Measurements from ENCODE around the gene ZDHHC22. TPM values are rescaled to one million over a fixed set of nuclear protein-coding genes. Genes with fewer than 3 reads are reported as not detected.

The ZDHHC22 gene
- polyA plus RNA-seq, 3 donors from 2014 or later = not detected

DNA sequence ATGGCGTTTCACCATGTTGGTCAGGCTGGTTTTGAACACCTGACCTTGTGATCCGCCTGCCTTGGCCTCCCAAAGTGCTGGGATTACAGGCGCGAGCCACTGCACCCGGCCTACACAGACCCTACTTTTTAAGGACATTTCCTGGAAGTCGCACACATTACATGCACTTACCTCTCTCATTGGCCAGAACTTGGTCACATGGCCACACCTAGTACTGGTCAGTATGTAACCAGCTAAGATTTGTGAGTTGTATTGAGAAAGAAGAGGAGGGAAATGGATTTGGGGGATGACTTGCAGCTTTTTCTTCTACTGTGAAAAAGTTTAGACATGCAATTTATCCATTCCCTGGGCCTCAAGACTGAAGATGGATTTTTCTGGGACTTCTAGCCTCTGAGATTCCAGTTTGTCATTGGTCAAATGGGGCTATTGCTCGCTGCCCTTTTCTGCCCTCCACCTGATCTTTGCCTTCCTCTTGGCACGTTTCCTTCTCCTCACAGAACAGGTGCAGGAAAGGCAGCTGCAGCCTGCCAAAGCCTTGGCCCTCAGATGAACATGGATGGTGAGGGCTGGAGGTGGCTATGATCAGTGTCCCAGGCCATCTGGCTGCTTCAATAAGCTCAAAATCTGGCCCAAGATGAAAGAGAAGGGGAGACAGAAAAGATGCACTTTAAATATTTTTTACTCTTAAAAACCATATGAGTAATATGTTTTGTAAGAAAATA lies 7.1 kb upstream of the ZDHHC22 start:
- Mint-ChIP-seq H3K9me3 (no peaks in the 10 kb centered on the region), H3K27ac (no peak overlapping the region), H3K4me3 (no peak overlapping the region), H3K27me3 (ENCODE audit: low read depth in 3 of 3) (peaks cover 1 to 15% (median 5%) of the 10 kb centered on the region in 3 donors), H3K4me1 (no peaks in the 10 kb centered on the region), H3K36me3 (no peaks in the 10 kb centered on the region)
- no peak for DNase-seq

DNA sequence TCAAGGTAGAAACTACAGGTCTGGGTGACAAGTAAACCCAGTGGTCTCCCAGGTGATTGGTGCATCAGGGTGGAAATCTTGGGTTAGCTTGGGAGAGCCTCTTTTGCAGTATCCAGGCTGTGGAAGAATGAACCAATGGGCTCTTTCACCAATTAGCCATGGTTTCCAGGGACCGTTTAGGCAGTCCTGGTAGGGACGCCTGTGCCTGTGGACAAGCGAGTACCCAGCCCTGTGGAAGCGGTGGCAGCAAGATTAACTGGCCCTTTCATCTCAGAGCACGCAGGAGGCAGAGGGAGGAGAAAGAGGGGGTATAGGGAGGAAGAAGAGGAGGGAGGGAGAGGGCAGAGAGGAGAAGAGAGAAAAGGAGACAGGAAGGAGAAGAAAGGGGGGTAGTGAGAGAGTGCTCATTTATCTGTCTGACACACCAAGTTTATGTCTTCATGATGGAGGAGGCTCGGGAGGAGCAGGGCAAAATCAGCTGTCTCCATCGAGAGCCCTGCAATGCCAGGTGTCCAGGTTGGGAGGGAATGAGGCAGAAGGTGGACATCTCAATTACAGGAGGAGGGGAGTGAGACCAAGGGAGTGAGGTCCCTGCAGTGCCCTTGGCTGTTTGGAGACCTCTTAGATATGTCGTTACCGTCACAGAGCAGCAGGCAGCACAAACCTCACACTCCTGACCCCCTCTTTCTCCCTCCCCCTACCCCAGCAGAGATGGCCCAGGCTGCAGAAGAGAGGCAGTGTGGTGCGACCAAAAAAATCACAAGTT lies 4.6 kb upstream of the ZDHHC22 start:
- Mint-ChIP-seq H3K36me3 (no peaks in the 10 kb centered on the region), H3K9me3 (no peaks in the 10 kb centered on the region), H3K4me1 (peaks cover 0 to 3% of the 10 kb centered on the region in 2 donors), H3K4me3 (no peak overlapping the region), H3K27me3 (ENCODE audit: low read depth in 3 of 3) (peaks cover 4 to 31% (median 7%) of the 10 kb centered on the region in 3 donors), H3K27ac (no peak overlapping the region)
- DNase-seq = no peak

DNA sequence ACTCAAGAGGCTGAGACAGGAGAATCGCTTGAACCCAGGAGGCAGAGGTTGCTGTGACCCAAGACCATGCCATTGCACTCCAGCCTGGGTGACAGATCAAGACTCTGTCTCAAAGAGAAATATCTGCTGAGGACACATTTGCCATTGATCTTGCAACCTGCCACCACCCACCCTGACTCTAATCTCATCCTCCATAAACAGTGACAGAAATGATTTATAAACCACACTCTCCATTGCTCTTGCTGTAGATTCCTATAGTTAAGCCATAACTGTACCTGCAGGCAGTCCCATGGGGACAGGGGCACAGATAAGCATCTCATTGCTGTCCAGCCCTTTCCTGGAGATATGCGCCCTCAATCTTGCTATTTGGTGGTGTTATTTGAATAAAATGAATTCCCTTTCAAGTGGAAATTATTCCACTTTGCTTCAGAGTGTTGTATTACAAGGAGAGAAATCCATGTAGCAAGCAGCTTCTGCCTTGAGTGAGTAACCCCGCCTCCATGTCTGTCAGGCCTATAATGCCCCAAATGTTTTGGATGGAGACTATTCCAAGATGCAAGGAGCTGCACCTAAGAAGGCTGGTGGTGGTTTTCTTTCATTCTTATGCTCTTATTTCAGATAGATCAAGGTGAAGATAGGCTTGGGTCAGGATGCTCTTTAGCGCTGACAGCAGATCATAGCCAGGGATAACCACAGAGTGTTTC lies 3.0 kb upstream of the ZDHHC22 start:
- Mint-ChIP-seq H3K36me3 (no peaks in the 10 kb centered on the region), H3K27me3 (ENCODE audit: low read depth in 3 of 3) (peaks cover 4 to 31% (median 7%) of the 10 kb centered on the region in 3 donors)

DNA sequence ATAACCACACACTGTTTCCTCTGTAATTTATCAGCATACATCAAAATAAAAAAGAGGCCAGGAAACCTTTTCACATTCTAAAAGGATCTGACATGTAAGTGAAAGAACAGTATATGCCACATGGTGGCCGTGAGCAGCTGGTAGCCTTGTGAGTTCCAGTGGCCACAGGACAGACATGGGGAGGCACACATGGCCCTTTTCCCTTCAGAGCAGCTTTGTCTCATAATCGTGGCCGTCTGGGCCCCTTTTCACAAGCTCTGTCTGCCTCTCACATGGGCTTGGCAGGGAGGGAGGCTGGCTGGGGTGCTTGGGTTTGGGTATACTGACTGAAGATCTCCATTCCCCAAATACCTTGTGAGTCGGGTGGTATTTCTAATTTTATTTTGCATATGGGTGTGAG lies 1.5 kb upstream of the ZDHHC22 start:
- no peaks in the 10 kb centered on the region for H3K9me3 Mint-ChIP-seq
- H3K4me3 Mint-ChIP-seq = no peak overlapping the region
- no peaks in the 10 kb centered on the region for H3K36me3 Mint-ChIP-seq
- no peak for DNase-seq
- H3K4me1 Mint-ChIP-seq = peaks cover 6 to 7% of the 10 kb centered on the region in 2 donors
- H3K27ac Mint-ChIP-seq = no peak overlapping the region
- H3K27me3 Mint-ChIP-seq (ENCODE audit: low read depth in 3 of 3) = peaks cover 9 to 38% (median 10%) of the 10 kb centered on the region in 3 donors

More for the DNA sequence above, 3.0 kb upstream of the ZDHHC22 start:
- peaks cover 0 to 6% of the 10 kb centered on the region in 2 donors for H3K4me1 Mint-ChIP-seq
- H3K4me3 Mint-ChIP-seq = no peak overlapping the region
- H3K9me3 Mint-ChIP-seq = no peaks in the 10 kb centered on the region
- DNase-seq = no peak
- H3K27ac Mint-ChIP-seq = no peak overlapping the region

DNA sequence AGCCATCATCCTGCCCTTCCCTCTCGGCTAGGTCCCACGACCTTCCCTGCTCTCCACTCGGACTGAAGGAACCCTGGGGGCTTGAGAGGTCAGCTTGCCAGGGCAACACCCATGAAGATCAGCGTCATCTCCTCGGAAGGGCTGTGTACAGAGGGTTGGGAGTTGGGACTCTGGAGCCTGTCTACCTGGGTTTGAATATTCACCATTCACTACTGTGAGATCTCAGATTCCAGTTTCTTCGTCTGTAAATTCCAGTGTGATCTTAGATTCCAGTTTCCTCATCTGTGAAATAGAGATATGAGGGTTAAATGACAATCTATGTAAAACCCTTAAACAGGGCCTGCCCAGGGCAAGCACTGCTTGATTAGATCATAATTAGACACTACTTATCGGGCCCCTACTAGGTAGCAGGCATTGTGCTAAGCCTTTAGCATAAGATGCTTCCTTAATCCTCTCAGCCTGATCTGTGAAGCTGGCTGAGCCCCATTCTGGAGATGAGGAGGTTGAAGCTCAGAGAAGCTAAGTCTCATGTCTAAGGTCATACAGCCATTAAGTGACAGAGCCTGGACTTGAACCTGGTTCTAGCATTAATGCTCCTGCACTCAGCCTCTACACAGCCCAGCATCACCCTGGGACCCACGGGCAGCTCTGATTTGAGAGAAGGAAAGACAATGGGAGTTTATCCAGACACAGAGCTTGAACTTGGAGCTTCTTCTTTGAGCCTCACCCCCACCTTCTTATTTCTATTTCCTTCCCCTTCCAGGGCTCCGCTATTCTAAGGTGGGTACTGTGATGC lies 612 bp upstream of the ZDHHC22 start:
- Mint-ChIP-seq H3K4me1 (peaks cover 6 to 7% of the 10 kb centered on the region in 2 donors), H3K4me3 (peak overlapping the region in 2 of 5 donors; percentile 35 to 53), H3K27me3 (ENCODE audit: low read depth in 3 of 3) (peaks cover 10 to 39% (median 10%) of the 10 kb centered on the region in 3 donors), H3K9me3 (no peaks in the 10 kb centered on the region), H3K36me3 (no peaks in the 10 kb centered on the region), H3K27ac (no peak overlapping the region)
- no peak for DNase-seq

DNA sequence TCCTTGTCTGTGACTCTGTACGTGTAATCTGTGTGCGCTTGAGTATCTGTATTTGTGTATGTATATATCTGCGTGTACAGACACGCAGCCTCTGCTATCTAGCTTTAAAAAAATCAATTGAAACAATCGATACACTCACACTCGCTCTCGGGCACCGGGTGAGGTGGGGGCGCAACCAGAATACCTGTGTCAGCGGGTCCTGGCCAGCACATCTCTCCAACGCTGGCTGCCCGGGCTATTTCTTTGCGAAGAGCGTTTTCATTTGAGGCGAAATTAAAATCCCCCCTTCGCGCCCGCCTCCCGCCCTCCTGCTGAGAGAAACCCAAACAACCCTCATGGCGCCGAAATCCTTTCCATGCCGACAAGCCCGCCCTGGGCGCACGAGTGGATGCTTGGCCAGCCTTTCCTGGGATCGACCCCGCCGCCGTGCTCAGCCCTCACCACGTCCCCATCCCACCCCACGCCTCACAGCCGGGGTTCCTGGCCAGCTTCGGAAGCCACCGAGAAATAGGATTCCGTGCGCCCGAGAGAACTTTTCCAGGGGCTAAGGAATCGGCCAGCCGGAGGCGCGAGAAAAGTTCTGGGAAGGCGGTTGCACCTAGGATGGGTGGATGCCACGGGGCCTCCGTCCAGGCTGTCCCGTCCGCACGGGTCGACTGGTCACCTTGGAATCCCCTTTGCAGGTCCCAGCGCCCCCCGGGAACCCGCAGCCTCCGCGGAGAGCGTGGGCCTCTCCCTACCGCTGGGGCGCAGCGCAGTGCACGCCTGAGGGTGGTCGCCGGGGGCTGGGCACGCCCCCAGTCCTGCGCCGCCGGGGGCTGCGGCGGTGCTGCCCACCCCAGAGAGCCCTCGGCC lies 1.0 kb downstream of the ZDHHC22 start:
- Mint-ChIP-seq H3K36me3 (no peaks in the 10 kb centered on the region), H3K27ac (no peak overlapping the region), H3K27me3 (ENCODE audit: low read depth in 3 of 3) (peaks cover 10 to 38% (median 15%) of the 10 kb centered on the region in 3 donors), H3K4me3 (peak overlapping the region in 1 of 5 donors; percentile 10), H3K4me1 (peaks cover 6 to 7% of the 10 kb centered on the region in 2 donors), H3K9me3 (no peaks in the 10 kb centered on the region)
- DNase-seq = no peak

DNA sequence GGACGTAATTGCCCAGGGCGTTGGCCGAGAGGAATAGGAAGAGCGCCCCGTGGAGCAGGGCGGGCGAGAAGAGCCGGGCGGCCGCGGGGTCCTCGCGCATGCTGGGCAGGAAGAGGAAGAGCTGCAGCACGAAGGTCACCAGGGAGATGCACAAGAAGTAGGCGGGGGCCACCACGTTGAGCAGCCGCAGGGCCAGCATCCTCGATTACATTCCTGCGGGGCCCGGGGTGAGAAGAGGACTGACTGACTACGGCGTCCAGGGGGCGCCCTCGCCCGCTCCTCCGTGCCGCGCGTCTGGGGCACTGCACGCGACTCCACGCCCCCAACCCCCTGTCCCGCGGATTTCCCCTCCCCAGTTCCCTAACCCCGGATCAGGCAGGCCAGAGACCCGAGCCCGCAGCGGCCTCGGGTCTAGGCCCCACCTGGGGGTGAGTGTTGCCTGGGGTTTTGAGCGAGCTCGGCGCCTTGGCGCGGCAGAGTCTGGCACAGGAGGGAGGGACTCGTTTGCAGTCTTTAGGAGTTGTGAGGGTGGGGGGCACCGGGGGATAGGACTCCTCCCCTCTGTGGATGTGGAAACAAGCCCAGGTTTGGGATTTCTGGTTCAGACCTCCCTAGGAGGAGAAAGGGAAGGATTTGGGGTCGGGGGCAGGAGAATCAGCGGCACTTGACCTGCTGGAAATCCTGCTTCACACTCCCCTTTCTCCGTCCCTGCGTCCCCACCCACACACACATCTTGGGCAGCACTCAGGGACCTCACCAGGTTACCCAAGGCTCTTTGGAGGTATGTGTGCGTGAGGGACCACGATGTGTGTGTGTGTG lies 1.8 kb downstream of the ZDHHC22 start:
- no peak for DNase-seq
- H3K27me3 Mint-ChIP-seq (ENCODE audit: low read depth in 3 of 3) = peaks cover 10 to 36% (median 15%) of the 10 kb centered on the region in 3 donors
- H3K4me3 Mint-ChIP-seq = peak overlapping the region in 1 of 5 donors; percentile 10
- peaks cover 6 to 7% of the 10 kb centered on the region in 2 donors for H3K4me1 Mint-ChIP-seq
- no peaks in the 10 kb centered on the region for H3K36me3 Mint-ChIP-seq
- no peak overlapping the region for H3K27ac Mint-ChIP-seq
- H3K9me3 Mint-ChIP-seq = no peaks in the 10 kb centered on the region

DNA sequence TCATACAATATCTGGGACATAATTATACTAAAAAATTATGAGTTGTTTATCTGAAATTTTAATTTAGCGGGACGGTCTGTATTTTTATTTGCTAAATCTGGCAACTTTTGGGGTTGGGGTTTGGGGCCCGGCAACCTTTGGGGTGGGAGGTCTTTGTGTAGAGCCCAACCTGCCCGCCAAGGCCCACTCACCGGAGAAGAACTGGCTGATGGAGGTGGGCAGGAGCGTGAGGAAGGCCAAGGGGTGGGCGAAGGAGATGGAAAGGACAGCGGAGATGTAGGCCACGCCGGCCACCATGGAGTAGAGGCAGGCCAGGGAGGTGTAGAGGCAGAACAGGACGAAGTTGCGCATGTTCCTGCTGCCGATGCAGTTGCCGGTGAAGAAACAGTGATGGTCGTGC lies 2.6 kb downstream of the ZDHHC22 start:
- Mint-ChIP-seq H3K4me1 (peaks cover 6 to 7% of the 10 kb centered on the region in 2 donors), H3K27me3 (ENCODE audit: low read depth in 3 of 3) (peaks cover 10 to 30% (median 16%) of the 10 kb centered on the region in 3 donors), H3K9me3 (no peaks in the 10 kb centered on the region), H3K4me3 (no peak overlapping the region), H3K27ac (no peak overlapping the region), H3K36me3 (no peaks in the 10 kb centered on the region)
- no peak for DNase-seq

DNA sequence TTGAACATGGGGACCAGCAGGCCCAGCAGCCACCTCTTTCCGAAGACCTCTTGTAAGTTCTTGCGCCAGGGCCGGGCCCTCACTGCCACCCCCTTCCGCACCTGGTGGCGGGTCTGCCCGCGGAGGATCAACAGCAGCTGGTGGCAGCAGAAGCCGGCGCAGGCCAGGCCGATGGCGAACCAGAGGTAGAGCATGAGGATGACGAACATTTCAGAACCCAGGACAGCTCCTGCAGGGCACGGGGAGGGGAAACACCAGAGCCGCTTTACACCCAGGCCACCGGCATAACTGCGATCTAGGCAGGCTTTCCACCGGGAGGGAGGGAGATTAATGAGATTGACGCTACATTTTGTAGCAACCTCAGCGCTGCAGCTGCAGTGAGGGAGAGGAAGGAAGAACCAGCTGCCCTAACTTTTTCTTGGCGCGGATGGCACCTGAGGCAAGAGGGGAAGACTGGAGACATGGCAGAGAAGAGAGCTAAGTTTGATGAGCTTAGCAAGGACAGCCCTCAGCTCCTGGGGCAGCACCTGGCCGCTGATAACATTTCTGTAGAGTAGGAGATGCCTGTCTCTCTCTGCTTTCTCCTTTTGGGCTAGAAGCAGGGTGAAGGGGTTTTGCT lies 7.8 kb downstream of the ZDHHC22 start:
- Mint-ChIP-seq H3K27ac (no peak overlapping the region), H3K9me3 (no peaks in the 10 kb centered on the region), H3K27me3 (ENCODE audit: low read depth in 3 of 3) (peaks cover 16 to 18% (median 16%) of the 10 kb centered on the region in 3 donors), H3K4me3 (no peak overlapping the region), H3K36me3 (no peaks in the 10 kb centered on the region), H3K4me1 (peaks cover 0 to 3% of the 10 kb centered on the region in 2 donors)
- DNase-seq = peak; percentile 24 to 33 (median 30)

DNA sequence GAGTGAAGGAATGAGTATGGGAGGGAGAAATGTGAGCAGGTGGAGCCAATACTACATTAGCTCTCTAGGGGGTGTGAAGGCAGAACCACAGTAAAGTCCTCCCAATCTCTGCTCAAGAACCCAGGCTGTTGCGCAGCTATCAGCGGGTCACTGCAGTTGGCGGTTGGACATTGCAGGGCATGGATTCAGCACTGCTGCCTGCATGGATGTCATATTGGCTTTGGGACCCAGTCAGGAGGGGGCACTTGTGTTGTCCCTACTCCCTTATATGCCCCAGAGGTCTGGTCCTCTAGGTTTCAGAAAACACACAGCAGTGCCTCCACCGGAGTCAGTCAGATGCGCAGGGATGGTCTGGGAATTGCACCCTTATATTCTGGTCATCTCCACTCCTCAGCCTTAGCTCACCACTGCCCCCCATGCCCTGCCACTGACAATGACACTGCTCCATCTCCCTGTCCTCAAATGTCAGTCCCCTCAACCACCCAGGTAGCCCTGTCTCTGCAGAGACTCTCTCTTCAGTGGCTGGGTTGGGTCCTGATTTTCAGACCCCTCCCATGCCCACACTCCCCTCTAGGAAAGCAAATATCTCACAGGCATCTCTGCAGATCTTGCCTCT lies 9.6 kb downstream of the ZDHHC22 start:
- H3K27ac Mint-ChIP-seq = no peak overlapping the region
- no peak overlapping the region for H3K4me3 Mint-ChIP-seq
- no peaks in the 10 kb centered on the region for H3K36me3 Mint-ChIP-seq
- no peaks in the 10 kb centered on the region for H3K9me3 Mint-ChIP-seq
- H3K4me1 Mint-ChIP-seq = no peaks in the 10 kb centered on the region
- H3K27me3 Mint-ChIP-seq (ENCODE audit: low read depth in 3 of 3) = peaks cover 11 to 16% (median 16%) of the 10 kb centered on the region in 3 donors
- no peak for DNase-seq

DNA sequence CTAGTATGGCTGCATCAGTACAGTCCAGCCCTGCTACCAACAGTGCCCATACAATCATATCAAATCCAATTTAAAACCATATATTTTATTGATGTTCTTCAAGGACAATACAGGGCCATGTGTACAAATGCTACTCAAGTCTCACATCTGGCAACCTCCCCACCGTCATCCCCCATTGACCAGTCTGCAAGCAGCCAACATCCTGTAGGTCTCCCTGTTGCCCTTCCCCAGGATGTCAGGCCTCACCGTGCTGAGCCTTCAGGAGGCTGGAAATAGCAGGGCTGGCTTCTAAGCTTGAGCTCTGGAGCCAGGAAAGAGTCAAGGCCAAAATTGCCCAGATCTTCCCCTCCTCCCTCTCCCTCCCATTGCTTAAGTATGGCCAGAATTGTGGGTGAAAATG lies 10.4 kb downstream of the ZDHHC22 start:
- H3K27ac Mint-ChIP-seq = no peak overlapping the region
- no peaks in the 10 kb centered on the region for H3K4me1 Mint-ChIP-seq
- no peak for DNase-seq
- H3K27me3 Mint-ChIP-seq (ENCODE audit: low read depth in 3 of 3) = peaks cover 10 to 16% (median 11%) of the 10 kb centered on the region in 3 donors
- H3K4me3 Mint-ChIP-seq = no peak overlapping the region
- H3K9me3 Mint-ChIP-seq = no peaks in the 10 kb centered on the region
- no peaks in the 10 kb centered on the region for H3K36me3 Mint-ChIP-seq

Data from immature natural killer cell (primary cell).